HG02623 (cell line): ENCODE results near the gene C11orf58.

Experiments
- ATAC-seq: cut with Tn5 transposase; IDR thresholded peaks from one replicate; pipeline ENCODE4 v1.9.1; 2021; ENCODE audit warnings: moderate library complexity; ENCODE audit not compliant: unreplicated experiment

The C11orf58 gene

GRCh38 chr11:16767957-16768356 lies 29.5 kb downstream of the C11orf58 start:
- no peak for ATAC-seq

GRCh38 chr11:16769386-16769785 lies 30.9 kb downstream of the C11orf58 start:
- ATAC-seq = no peak

DNA sequence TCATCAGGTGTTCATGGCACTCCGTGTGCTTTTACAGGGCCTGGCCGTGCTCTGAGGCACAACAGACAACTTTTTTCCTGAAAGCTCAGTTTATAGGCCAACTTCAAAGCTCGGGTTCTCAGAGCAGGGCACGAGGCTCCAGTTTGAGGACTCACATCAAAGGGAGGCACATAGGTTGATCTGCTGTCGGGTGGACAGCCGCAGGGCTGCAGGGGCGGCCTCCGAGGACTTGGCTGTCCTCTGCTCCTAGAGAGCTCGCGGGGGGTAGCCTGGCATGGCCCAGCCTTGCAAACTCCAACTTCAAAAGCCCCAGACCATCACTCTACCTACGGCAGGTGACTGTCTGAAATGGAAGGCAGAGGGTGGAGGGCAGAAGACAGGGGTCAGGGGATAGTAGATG lies 31.6 kb downstream of the C11orf58 start:
- no peak for ATAC-seq

DNA sequence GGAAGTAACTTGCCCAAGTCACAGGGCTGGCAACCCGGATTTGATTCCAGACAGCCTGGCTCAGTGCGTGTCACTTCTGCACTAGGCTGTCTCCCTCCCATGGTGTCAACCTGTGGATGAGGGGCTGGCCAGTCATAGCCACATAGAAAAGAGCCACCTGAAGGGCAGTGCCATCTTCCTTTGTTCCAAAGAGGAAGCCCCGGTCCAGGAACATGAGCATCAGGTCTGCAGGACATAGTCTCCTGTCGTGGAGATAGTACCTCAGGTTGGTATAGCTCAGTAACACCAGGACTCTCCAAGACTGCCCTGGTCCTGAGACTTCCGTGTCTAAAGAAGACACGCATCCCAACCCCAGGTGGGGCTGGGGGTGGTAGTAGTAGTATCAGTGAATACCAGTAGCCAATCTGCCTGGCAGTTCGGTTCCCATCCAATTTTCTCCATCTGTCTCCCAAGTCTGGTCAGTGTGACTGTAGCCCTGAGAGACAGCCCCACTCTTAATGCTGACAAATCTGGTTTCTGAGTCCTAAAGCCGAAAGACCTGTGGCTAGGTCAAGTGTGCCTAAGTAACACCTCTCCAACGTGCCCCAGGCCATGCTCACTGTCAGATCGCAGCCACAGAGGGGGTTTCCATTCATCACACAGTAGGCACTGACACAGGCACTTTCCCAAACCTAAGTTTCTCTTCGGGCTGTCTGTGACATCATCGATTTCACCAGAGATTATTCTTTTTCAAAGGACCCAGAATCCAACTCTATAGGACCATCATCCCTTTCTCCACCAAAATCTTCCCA lies 33.1 kb downstream of the C11orf58 start:
- no peak for ATAC-seq

GRCh38 chr11:16772141-16772512 lies 33.7 kb downstream of the C11orf58 start:
- no peak for ATAC-seq

DNA sequence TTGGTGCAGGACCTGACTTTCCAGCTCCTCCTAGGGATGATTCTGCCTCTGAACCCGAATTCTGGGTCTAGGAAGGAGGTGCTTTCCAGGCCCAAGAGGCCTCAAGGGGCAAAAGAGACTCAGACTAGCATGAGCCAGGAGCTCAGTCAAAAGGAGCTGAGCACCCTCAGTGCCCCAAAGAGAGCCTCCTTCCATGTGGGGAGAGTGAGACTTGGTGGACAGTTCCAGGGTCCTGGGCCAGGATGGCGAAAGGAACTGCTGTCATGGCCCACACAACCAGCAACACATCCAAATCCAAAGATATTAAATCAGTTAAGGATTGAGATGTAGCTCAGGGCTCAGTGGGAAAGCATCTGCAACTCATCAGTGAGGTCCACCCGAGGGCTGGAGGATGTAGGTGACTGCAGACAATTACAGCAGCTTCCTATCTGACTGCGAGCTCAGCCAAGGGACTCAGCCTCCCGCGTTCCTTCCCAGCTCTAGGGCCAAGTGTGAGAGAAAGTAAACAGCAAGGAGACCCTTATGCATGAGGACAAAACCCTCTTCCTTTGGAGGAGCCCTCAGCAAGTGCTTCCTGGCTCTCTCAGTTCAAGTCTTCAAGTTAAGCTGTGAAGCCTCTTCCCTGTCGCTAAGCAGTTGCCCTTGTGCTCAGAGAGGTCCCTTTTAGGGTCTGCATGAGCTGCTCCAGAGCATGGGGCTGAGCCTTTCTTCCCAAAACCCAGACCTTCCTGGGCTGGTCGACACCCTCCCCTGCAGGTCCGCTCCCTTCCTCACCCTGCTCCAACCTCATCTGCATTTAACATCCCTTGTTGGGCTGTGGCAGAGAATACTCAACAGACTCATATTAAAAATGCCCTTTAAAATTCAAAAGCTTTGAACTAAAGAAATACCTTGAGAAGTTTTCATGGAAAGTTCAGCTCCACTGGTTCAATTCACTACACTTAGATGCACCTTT lies 35.8 kb downstream of the C11orf58 start:
- no peak for ATAC-seq

DNA sequence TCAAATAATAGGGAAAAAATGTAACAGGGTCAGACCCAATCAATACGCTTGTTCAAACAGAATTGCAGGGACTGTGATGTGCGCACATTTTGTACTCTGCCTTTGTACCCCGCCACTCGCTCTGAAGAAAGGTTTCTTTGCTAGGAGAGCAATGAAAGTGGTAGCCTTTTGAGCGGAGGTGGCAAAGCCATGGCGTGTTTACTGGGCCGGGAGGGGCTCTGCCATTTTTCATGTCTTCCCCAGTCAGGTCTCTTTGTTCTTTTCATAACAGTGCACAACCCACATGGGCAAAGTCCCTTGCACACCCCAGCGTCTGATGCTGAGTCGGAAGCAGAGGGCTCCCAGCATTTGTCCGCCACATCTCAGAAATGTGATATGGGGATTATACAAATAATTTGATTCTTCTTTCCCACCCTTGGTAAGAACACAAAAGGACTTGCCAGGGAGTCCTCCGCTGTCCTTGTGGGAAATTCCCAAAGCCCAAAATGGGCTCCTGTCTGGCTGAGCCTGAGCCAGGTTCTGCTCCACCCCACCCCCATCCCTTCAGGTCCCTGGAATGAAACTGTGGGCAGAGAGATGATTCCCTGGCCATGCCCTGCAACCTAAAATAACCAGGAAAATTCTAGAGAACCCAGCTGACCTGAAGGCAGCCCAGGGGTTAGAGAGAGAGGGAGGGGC lies 36.6 kb downstream of the C11orf58 start:
- ATAC-seq = no peak

GRCh38 chr11:16775614-16776283 lies 37.3 kb downstream of the C11orf58 start:
- ATAC-seq = no peak

DNA sequence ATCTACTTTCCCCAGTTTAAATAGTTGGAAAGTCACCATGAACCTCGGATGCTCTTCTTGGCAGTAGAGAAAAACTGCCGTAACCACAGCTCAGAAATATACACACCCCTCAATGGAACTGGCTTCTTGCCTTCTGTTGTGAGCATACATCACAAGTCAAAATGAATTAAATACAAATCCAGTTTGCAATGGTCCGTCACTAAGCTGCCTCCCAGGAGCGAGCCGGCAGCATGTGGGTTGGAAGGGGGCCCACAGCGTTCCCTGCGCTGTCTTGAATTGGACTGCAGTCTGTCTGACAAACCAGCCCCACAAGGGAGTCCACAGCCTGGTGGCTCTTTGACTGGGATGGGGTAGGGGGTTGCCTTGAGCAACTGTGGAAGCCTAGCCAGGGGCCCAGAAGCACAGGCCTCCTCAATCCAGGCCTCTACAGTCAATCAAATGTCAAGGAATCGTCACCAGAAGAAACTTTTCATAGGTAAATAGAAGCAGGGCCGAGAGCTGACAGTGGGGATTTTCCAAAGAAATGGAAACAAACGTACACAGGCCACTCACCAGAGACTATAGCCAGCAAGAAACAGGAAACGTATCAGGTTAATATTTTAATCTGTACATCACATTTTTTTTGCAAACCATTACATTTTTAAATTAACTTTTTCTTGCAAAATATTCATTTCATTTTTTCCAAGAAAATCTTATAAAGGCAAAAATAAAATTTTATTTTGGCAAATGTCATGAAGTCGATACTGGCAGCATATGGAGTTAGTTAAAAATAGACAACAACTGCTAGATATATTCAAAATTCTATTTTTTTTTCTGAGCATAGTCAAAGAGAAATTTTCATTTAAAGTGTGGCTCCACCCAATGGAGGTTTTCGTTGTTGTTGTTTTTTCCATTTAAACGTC lies 38.5 kb downstream of the C11orf58 start:
- no peak for ATAC-seq

DNA sequence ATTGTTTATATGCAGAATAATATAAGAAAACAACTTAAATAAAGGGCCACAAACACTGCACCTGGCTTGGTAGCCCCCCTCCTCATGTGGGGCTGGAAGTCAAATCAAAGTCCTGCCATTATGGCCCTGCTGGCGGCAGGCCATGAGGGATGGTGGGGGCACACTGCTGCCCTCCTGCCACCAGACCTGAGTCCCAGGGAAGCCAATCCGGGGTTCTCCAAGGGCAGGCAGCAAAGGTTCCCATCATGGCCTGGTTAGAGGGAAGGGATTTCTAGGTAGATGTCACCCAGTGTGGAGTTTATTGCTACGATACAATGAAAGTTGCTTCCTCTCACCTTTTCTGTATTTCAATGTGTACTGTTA lies 39.1 kb downstream of the C11orf58 start:
- no peak for ATAC-seq

- no peak for ATAC-seq
Measured at GRCh38 chr11:16778286-16778685, 39.8 kb downstream of the C11orf58 start.

DNA sequence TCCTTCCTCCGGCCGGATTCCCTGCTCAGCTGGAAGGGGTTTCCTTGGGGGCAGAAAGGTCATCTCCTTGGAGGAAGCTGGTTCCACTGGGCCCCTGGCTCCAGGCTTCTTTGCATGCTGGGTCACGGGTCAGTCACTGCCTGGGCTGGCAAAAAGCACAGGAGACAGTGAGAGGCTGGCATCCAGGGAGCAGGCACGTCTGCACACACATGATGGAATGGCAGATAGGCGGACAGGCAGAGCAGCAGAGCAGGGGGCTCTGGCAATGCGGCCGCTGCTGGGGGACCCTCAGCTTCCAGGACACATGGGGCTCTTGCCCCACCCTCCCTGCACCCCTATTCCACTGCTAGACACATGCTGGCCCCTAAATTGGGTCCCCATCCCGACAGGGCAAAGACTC lies 40.4 kb downstream of the C11orf58 start:
- ATAC-seq = no peak

DNA sequence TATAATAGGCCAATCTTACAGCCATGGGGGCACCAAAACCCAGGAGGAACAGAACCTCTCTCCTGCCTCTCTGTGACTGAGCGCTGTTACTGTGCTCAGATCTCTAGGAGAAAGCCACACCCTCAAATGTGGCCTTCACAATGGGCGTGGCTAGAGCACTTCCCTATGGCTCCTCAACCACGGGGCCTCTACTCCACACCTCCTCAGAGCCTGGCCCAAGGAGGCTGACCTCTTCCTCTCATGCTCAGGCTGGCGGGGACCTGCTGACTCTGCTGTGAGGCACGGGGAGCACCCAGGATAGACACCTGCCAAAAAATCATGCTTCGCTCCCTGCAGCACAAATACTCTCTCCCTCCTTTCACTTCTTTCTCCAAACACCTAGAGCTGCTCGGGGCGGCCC lies 41.0 kb downstream of the C11orf58 start:
- no peak for ATAC-seq

DNA sequence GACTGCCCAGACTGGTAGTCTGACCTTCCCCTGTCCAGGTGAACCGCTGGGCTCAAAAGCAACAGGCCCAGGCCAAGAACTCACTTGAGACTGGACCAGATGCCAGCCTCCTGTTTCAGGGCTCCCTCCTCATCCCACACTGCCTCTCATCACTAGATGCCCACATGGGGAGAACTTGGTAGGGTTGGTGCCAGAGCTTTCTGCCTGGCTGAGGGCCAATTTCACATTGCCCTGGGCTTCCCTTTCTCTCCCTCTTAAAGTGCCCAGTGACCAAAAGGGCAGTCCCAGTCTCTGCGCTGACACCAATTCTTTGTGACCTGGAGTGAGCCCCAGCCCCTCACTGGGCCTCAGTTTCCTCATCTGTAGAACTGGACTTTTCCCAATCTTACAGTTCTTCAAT lies 41.7 kb downstream of the C11orf58 start:
- ATAC-seq = no peak

GRCh38 chr11:16780698-16781550 lies 42.5 kb downstream of the C11orf58 start:
- ATAC-seq = no peak

- no peak for ATAC-seq
Measured at GRCh38 chr11:16781936-16782919, 43.8 kb downstream of the C11orf58 start.

- no peak for ATAC-seq
Measured at GRCh38 chr11:16783321-16783801, 44.9 kb downstream of the C11orf58 start.

DNA sequence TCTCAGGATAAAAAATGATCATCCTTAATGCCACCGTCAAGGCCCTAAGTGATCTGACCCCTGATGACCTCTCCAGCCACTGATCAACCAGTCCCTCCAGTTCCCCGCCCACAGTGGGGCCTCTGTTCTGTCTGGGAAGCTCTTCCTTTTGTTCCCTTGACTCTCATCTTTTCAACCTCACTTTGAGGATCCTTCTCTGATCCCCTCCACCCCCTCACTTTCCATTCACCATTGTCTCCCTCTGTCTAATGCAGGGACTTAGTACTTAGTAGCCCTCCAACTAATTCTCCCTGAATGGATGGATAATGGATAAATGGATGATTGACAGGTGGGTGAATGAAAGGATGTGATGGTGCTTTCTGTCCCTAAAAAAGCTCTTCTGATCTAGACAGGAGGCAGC lies 45.6 kb downstream of the C11orf58 start:
- ATAC-seq = no peak
